GM23338 (cell line): ENCODE measurements around the gene UTP4. TPM values are rescaled to one million over a fixed set of nuclear protein-coding genes. Genes with fewer than 3 reads are reported as not detected.

Source experiments
- ATAC-seq: fragments of 200-7000 bp; cut with Tn5 transposase; 3 replicates; pipeline ENCODE4 v1.9.1; 2020
- DNase-seq: peaks from one replicate; pipeline ENCODE4 v3.0.0-alpha.2; 2015; ENCODE audit warnings: low spot score
- H2AFZ ChIP-seq: fragments of 200-600 bp; sonication (generic); 2 replicates; pipeline ENCODE4 v1.8.0; 2016; ENCODE audit warnings: antibody characterized with exemption, mild to moderate bottlenecking, moderate library complexity
- H3F3A ChIP-seq: fragments of 200-600 bp; sonication (generic); replicated peaks from 2 replicates; pipeline ENCODE4 v1.8.0; 2017; ENCODE audit warnings: antibody characterized with exemption, mixed run types, low read depth
- H3K27ac ChIP-seq: fragments of 200-600 bp; sonication (generic); 2 replicates; pipeline ENCODE4 v1.6.1; 2016; ENCODE audit warnings: low read depth
- H3K27me3 ChIP-seq: fragments of 200-600 bp; sonication (generic); 2 replicates; pipeline ENCODE4 v1.8.0; 2016; ENCODE audit warnings: mild to moderate bottlenecking, mixed run types, moderate library complexity; ENCODE audit not compliant: insufficient read depth
- H3K36me3 ChIP-seq: fragments of 200-600 bp; sonication (generic); 2 replicates; pipeline ENCODE4 v1.8.0; 2016; ENCODE audit warnings: mild to moderate bottlenecking; ENCODE audit not compliant: insufficient read depth
- H3K4me1 ChIP-seq: fragments of 200-600 bp; sonication (generic); 2 replicates; pipeline ENCODE4 v1.8.0; 2016; ENCODE audit warnings: mild to moderate bottlenecking, moderate library complexity; ENCODE audit not compliant: insufficient read depth
- H3K4me2 ChIP-seq: fragments of 200-600 bp; sonication (generic); 2 replicates; pipeline ENCODE4 v1.7.1; 2017; ENCODE audit warnings: mixed run types
- H3K4me3 ChIP-seq: fragments of 200-600 bp; sonication (generic); 2 replicates; pipeline ENCODE4 v1.6.1; 2016; ENCODE audit warnings: mixed run types
- H3K79me2 ChIP-seq: fragments of 200-600 bp; sonication (generic); replicated peaks from 2 replicates; pipeline ENCODE4 v1.8.0; 2017; ENCODE audit warnings: mild to moderate bottlenecking; ENCODE audit not compliant: insufficient read depth
- H3K9me2 ChIP-seq: fragments of 200-600 bp; sonication (generic); 2 replicates; pipeline ENCODE4 v1.8.0; 2017; ENCODE audit not compliant: insufficient read depth
- H4K20me1 ChIP-seq: fragments of 200-600 bp; sonication (generic); replicated peaks from 2 replicates; pipeline ENCODE4 v1.8.0; 2017; ENCODE audit warnings: mild to moderate bottlenecking; ENCODE audit not compliant: insufficient read depth
- H3K27ac Mint-ChIP-seq: 2 replicates; pipeline ENCODE4 v1.8.0; 2020; ENCODE audit warnings: inconsistent platforms, mild to moderate bottlenecking, moderate library complexity, mixed read lengths
- H3K27me3 Mint-ChIP-seq: 3 replicates; pipeline ENCODE4 v1.8.0; 2022; ENCODE audit warnings: low read depth, mild to moderate bottlenecking, moderate library complexity, mixed read lengths, inconsistent platforms; ENCODE audit not compliant: insufficient read depth, poor library complexity
- H3K36me3 Mint-ChIP-seq: 3 replicates; pipeline ENCODE4 v1.8.0; 2021; ENCODE audit warnings: low read depth, mild to moderate bottlenecking, inconsistent platforms, moderate library complexity, mixed read lengths
- H3K4me1 Mint-ChIP-seq: 3 replicates; pipeline ENCODE4 v1.8.0; 2020; ENCODE audit warnings: mild to moderate bottlenecking, inconsistent platforms, mixed read lengths
- H3K4me3 Mint-ChIP-seq: 3 replicates; pipeline ENCODE4 v1.8.0; 2021; ENCODE audit warnings: moderate library complexity, mild to moderate bottlenecking, inconsistent platforms, mixed read lengths
- H3K9me3 Mint-ChIP-seq: 3 replicates; pipeline ENCODE4 v1.8.0; 2020; ENCODE audit warnings: moderate library complexity, mild to moderate bottlenecking, inconsistent platforms, mixed read lengths
- CREB1 ChIP-seq: fragments of 250-450 bp; sonication (Bioruptor Pico); IDR thresholded peaks from 2 replicates; pipeline ENCODE4 v1.5.0; 2020; ENCODE audit warnings: low read depth, mild to moderate bottlenecking, moderate library complexity
- ETS1 ChIP-seq: IDR thresholded peaks from 2 replicates; pipeline ENCODE4 v1.6.1; 2016; ENCODE audit warnings: antibody characterized with exemption
- EZH2 ChIP-seq: fragments of 200-600 bp; sonication (generic); IDR thresholded peaks from one replicate; pipeline ENCODE4 v1.8.0; 2017; ENCODE audit warnings: antibody characterized with exemption, mild to moderate bottlenecking, low read depth; ENCODE audit not compliant: unreplicated experiment
- EZH2phosphoT487 ChIP-seq: fragments of 200-600 bp; sonication (generic); IDR thresholded peaks from one replicate; pipeline ENCODE4 v1.8.1; 2018; ENCODE audit warnings: antibody characterized with exemption; ENCODE audit not compliant: unreplicated experiment
- JUNB ChIP-seq: IDR thresholded peaks from one replicate; pipeline ENCODE4 v1.6.1; 2016; ENCODE audit warnings: antibody characterized with exemption; ENCODE audit not compliant: unreplicated experiment
- NANOG ChIP-seq: IDR thresholded peaks from 2 replicates; pipeline ENCODE4 v1.6.1; 2016; ENCODE audit warnings: antibody characterized with exemption, borderline replicate concordance
- POLR2AphosphoS5 ChIP-seq: IDR thresholded peaks from 2 replicates; pipeline ENCODE4 v1.6.1; 2016; ENCODE audit warnings: antibody characterized with exemption, low read depth
- REST ChIP-seq: IDR thresholded peaks from one replicate; pipeline ENCODE4 v1.6.1; 2018; ENCODE audit warnings: antibody characterized with exemption; ENCODE audit not compliant: unreplicated experiment
- STAT1 ChIP-seq: IDR thresholded peaks from one replicate; pipeline ENCODE4 v1.6.1; 2016; ENCODE audit warnings: antibody characterized with exemption; ENCODE audit not compliant: unreplicated experiment
- ZNF114 ChIP-seq: fragments of 250-450 bp; sonication (Bioruptor Pico); IDR thresholded peaks from 2 replicates; pipeline ENCODE4 v1.5.0; 2020; ENCODE audit warnings: mild to moderate bottlenecking, moderate library complexity
- ZNF331 ChIP-seq: fragments of 250-450 bp; sonication (Bioruptor Pico); IDR thresholded peaks from 2 replicates; pipeline ENCODE4 v1.5.0; 2020; ENCODE audit warnings: low read depth, mild to moderate bottlenecking, moderate library complexity
- polyA plus RNA-seq: library from polyadenylated mRNA; unstranded; fragments of >200 nt; fragmentation: Nextera tagmentation; extraction: Ambion mirVana; gene quantifications from 2 replicates; pipeline ENCODE4 v1.2.1, GENCODE V29; 2016
- total RNA-seq: library from RNA; depleted of rRNA; stranded (reverse); fragments of >200 nt; shearing (Covaris generic); gene quantifications from 2 replicates; pipeline ENCODE4 v1.2.3, GENCODE V29; 2014
- TF ChIP-seq, protein P1 (sequence below): fragments of 250-450 bp; sonication (Bioruptor Pico); IDR thresholded peaks from 2 replicates; pipeline ENCODE4 v1.5.0; 2020; ENCODE audit warnings: mild to moderate bottlenecking, moderate library complexity
- TF ChIP-seq, protein P2 (sequence below), 2 experiments: fragments of 200-600 bp in 1 of 2; sonication (generic) in 1 of 2; conservative IDR thresholded peaks; 2 replicates each; pipeline versions ENCODE4 v1.5.1 to v1.6.1; 2016 to 2017; ENCODE audit warnings: antibody characterized with exemption in 2 of 2, low read depth in 2 of 2, mild to moderate bottlenecking in 2 of 2, moderate library complexity in 1 of 2

Gene UTP4
- total and polyA plus RNA-seq, 2 experiments from 2014 or later = 63.2 to 66.6 TPM

DNA sequence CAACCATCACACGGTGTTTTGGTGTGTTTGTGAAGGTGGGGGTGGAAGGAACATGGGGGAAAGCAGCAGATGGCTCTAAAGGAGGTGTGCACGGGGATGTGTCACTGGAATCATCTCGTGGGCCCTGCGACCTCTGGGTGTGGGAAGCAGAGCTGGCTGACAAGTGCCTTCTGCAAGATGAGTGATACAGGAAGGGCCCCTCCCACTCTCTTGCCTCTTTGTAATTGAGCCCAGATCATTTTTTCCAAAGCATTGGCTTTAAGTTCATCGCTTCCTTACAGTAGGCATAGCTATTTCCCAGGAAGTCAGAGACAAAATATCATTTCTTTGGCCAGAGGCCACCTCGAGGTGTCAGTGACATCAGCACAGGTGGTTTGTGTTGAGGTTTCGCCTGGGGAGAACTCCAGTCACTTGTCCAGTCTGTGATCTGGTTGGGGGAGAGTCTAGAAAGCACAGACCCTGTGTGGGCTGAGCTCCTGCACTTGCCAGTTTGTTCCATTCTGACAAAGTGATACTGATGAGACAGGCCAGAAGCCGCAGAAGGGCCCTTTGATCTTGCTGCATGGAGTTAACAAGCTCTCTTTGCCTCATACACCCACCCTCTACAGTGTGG lies 33.9 kb downstream of the UTP4 start:
- Mint-ChIP-seq H3K27ac (peak overlapping the region; percentile 8; the same call in 1 of the 2 replicates), H3K27me3 (peaks cover 4% of the 10 kb centered on the region), H3K4me3 (no peak overlapping the region), H3K36me3 (peaks cover 78% of the 10 kb centered on the region), H3K9me3 (no peaks in the 10 kb centered on the region; the same call in 2 of the 3 replicates), H3K4me1 (peaks cover 1% of the 10 kb centered on the region; the same call in 1 of the 3 replicates)
- ATAC-seq (no peak), DNase-seq (no peak)
- Histone ChIP-seq H3F3A (0 out of 2 replicates have a peak, but pooled peaks cover 5% of the 10 kb centered on the region), H3K9me2 (no peaks in the 10 kb centered on the region), H3K27me3 (no peaks in the 10 kb centered on the region), H2AFZ (no peak overlapping the region), H4K20me1 (peaks cover 15% of the 10 kb centered on the region; the same call in 1 of the 2 replicates), H3K79me2 (no peaks in the 10 kb centered on the region), H3K4me2 (no peak overlapping the region), H3K4me1 (no peaks in the 10 kb centered on the region), H3K36me3 (peaks cover 52% of the 10 kb centered on the region), H3K4me3 (no peak overlapping the region), H3K27ac (no peak overlapping the region)
- TF ChIP-seq EZH2 (no peak), REST (no peak), CREB1 (CRISPR knock-in tag) (no peak), JUNB (no peak), EZH2phosphoT487 (no peak), STAT1 (no peak), NANOG (no peak), ETS1 (no peak), POLR2AphosphoS5 (no peak), ZNF331 (no peak), ZNF114 (CRISPR knock-in tag) (no peak)
- TF ChIP-seq, protein P1, sequence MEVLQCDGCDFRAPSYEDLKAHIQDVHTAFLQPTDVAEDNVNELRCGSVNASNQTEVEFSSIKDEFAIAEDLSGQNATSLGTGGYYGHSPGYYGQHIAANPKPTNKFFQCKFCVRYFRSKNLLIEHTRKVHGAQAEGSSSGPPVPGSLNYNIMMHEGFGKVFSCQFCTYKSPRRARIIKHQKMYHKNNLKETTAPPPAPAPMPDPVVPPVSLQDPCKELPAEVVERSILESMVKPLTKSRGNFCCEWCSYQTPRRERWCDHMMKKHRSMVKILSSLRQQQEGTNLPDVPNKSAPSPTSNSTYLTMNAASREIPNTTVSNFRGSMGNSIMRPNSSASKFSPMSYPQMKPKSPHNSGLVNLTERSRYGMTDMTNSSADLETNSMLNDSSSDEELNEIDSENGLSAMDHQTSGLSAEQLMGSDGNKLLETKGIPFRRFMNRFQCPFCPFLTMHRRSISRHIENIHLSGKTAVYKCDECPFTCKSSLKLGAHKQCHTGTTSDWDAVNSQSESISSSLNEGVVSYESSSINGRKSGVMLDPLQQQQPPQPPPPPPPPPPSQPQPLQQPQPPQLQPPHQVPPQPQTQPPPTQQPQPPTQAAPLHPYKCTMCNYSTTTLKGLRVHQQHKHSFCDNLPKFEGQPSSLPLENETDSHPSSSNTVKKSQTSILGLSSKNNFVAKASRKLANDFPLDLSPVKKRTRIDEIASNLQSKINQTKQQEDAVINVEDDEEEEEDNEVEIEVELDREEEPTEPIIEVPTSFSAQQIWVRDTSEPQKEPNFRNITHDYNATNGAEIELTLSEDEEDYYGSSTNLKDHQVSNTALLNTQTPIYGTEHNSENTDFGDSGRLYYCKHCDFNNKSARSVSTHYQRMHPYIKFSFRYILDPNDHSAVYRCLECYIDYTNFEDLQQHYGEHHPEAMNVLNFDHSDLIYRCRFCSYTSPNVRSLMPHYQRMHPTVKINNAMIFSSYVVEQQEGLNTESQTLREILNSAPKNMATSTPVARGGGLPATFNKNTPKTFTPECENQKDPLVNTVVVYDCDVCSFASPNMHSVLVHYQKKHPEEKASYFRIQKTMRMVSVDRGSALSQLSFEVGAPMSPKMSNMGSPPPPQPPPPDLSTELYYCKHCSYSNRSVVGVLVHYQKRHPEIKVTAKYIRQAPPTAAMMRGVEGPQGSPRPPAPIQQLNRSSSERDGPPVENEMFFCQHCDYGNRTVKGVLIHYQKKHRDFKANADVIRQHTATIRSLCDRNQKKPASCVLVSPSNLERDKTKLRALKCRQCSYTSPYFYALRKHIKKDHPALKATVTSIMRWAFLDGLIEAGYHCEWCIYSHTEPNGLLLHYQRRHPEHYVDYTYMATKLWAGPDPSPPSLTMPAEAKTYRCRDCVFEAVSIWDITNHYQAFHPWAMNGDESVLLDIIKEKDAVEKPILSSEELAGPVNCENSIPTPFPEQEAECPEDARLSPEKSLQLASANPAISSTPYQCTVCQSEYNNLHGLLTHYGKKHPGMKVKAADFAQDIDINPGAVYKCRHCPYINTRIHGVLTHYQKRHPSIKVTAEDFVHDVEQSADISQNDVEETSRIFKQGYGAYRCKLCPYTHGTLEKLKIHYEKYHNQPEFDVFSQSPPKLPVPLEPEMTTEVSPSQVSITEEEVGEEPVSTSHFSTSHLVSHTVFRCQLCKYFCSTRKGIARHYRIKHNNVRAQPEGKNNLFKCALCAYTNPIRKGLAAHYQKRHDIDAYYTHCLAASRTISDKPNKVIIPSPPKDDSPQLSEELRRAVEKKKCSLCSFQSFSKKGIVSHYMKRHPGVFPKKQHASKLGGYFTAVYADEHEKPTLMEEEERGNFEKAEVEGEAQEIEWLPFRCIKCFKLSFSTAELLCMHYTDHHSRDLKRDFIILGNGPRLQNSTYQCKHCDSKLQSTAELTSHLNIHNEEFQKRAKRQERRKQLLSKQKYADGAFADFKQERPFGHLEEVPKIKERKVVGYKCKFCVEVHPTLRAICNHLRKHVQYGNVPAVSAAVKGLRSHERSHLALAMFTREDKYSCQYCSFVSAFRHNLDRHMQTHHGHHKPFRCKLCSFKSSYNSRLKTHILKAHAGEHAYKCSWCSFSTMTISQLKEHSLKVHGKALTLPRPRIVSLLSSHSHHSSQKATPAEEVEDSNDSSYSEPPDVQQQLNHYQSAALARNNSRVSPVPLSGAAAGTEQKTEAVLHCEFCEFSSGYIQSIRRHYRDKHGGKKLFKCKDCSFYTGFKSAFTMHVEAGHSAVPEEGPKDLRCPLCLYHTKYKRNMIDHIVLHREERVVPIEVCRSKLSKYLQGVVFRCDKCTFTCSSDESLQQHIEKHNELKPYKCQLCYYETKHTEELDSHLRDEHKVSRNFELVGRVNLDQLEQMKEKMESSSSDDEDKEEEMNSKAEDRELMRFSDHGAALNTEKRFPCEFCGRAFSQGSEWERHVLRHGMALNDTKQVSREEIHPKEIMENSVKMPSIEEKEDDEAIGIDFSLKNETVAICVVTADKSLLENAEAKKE (CRISPR knock-in tag) = no peak
- TF ChIP-seq, protein P2, sequence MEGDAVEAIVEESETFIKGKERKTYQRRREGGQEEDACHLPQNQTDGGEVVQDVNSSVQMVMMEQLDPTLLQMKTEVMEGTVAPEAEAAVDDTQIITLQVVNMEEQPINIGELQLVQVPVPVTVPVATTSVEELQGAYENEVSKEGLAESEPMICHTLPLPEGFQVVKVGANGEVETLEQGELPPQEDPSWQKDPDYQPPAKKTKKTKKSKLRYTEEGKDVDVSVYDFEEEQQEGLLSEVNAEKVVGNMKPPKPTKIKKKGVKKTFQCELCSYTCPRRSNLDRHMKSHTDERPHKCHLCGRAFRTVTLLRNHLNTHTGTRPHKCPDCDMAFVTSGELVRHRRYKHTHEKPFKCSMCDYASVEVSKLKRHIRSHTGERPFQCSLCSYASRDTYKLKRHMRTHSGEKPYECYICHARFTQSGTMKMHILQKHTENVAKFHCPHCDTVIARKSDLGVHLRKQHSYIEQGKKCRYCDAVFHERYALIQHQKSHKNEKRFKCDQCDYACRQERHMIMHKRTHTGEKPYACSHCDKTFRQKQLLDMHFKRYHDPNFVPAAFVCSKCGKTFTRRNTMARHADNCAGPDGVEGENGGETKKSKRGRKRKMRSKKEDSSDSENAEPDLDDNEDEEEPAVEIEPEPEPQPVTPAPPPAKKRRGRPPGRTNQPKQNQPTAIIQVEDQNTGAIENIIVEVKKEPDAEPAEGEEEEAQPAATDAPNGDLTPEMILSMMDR (conservative IDR thresholded peaks at IDR 0.05; ENCODE audit: low read depth in 2 of 2) = no peak
